NCI-H128 (cell line): ENCODE results near the gene GULP1.

Experiments used
- DNase-seq: peaks from one replicate; lab custom pipeline; 2025; ENCODE audit not compliant: unreplicated experiment; lab: John Stamatoyannopoulos, UW

GULP1 gene

GRCh38 chr2:188322569-188323551 lies 31.2 kb downstream of the GULP1 start:
- DNase-seq = no peak

- DNase-seq = no peak
These were observed 32.4 kb downstream of the GULP1 start for GRCh38 chr2:188324067-188324466.

GRCh38 chr2:188326290-188326668 lies 34.6 kb downstream of the GULP1 start:
- DNase-seq = no peak

- DNase-seq = no peak
These were observed 35.1 kb downstream of the GULP1 start for GRCh38 chr2:188326669-188327301.

GRCh38 chr2:188327518-188328213 lies 36.0 kb downstream of the GULP1 start:
- no peak for DNase-seq

- no peak for DNase-seq
These were observed 36.7 kb downstream of the GULP1 start for GRCh38 chr2:188328419-188328818.

- no peak for DNase-seq
These were observed 38.8 kb downstream of the GULP1 start for GRCh38 chr2:188330316-188331053.

- no peak for DNase-seq
These were observed 40.9 kb downstream of the GULP1 start for GRCh38 chr2:188332619-188333018.

GRCh38 chr2:188333751-188334524 lies 42.3 kb downstream of the GULP1 start:
- DNase-seq = no peak

- DNase-seq = no peak
These were observed 46.8 kb downstream of the GULP1 start for GRCh38 chr2:188338463-188338862.

- DNase-seq = no peak
These were observed 48.6 kb downstream of the GULP1 start for GRCh38 chr2:188340257-188340656.

- no peak for DNase-seq
These were observed 53.3 kb downstream of the GULP1 start for GRCh38 chr2:188345020-188345419.

GRCh38 chr2:188345426-188345825 lies 53.8 kb downstream of the GULP1 start:
- DNase-seq = no peak

- no peak for DNase-seq
These were observed 54.3 kb downstream of the GULP1 start for GRCh38 chr2:188345831-188346458.

GRCh38 chr2:188349019-188349418 lies 57.3 kb downstream of the GULP1 start:
- DNase-seq = no peak

GRCh38 chr2:188353282-188353681 lies 61.6 kb downstream of the GULP1 start:
- no peak for DNase-seq

GRCh38 chr2:188360485-188361263 lies 69.0 kb downstream of the GULP1 start:
- DNase-seq = no peak

GRCh38 chr2:188364033-188364630 lies 72.5 kb downstream of the GULP1 start:
- no peak for DNase-seq
